ENCODE data around the gene ANO7.

The ANO7 gene

GRCh38 chr2:241188361-241189092 is at the start of gene ANO7:
ANO7 (plus strand) TSS chr2:241188677; CDS start chr2:241190064, 1,387 bp downstream.
- DNase-seq = no peak

- DNase-seq = no peak
Observed at GRCh38 chr2:241139531-241140444, 48.7 kb upstream of the ANO7 start.

GRCh38 chr2:241140445-241140840 is 48.0 kb upstream of the ANO7 start:
- DNase-seq = no peak

GRCh38 chr2:241141214-241141770 is 47.2 kb upstream of the ANO7 start:
- DNase-seq = no peak

GRCh38 chr2:241142063-241142462 is 46.4 kb upstream of the ANO7 start:
- no peak for DNase-seq

- no peak for DNase-seq
Observed at GRCh38 chr2:241142593-241142992, 45.9 kb upstream of the ANO7 start.

GRCh38 chr2:241146286-241146685 is 42.2 kb upstream of the ANO7 start:
- no peak for DNase-seq

GRCh38 chr2:241147336-241147735 is 41.1 kb upstream of the ANO7 start:
- no peak for DNase-seq

GRCh38 chr2:241148239-241148638 is 40.2 kb upstream of the ANO7 start:
- DNase-seq = no peak

GRCh38 chr2:241148891-241149674 is 39.4 kb upstream of the ANO7 start, which contains the start of gene PASK:
PASK (minus strand) TSS chr2:241149472; CDS start chr2:241143032, 6,440 bp downstream.
- peak; percentile 94 for DNase-seq

GRCh38 chr2:241149675-241149924 is 38.9 kb upstream of the ANO7 start:
- DNase-seq = no peak

- DNase-seq = peak; percentile 95
Observed at GRCh38 chr2:241149925-241150659, 38.4 kb upstream of the ANO7 start, which contains the start of gene PPP1R7. PPP1R7 (plus strand) TSS chr2:241150467; CDS start chr2:241150496, 29 bp downstream.

- DNase-seq = no peak
Observed at GRCh38 chr2:241150660-241151530, 37.6 kb upstream of the ANO7 start.

- no peak for DNase-seq
Observed at GRCh38 chr2:241151934-241152660, 36.4 kb upstream of the ANO7 start.

- DNase-seq = no peak
Observed at GRCh38 chr2:241153616-241154015, 34.9 kb upstream of the ANO7 start.

GRCh38 chr2:241154915-241155314 is 33.6 kb upstream of the ANO7 start:
- no peak for DNase-seq

GRCh38 chr2:241155936-241156335 is 32.5 kb upstream of the ANO7 start:
- no peak for DNase-seq

GRCh38 chr2:241156971-241157441 is 31.5 kb upstream of the ANO7 start:
- no peak for DNase-seq

- DNase-seq = no peak
Observed at GRCh38 chr2:241157841-241158545, 30.5 kb upstream of the ANO7 start.

GRCh38 chr2:241158546-241158900 is 30.0 kb upstream of the ANO7 start:
- DNase-seq = no peak
